K562 (cell line): ENCODE measurements around the gene ATP5MC3. TPM values are rescaled to one million over a fixed set of nuclear protein-coding genes. Genes with fewer than 3 reads are reported as not detected.
A peak's percentile ranks its signal among the peaks of the same experiment; 100 is the strongest.

ENCODE experiments used
- AFF4 ChIP-seq: sonication (generic); formaldehyde crosslinking; IDR thresholded peaks from 2 replicates; pipeline ENCODE4 v1.8.0; 2023; ENCODE audit warnings: mild to moderate bottlenecking, missing genetic modification reagents
- ARID3B ChIP-seq: fragments of 250-450 bp; sonication (Bioruptor Pico); IDR thresholded peaks from 2 replicates; pipeline ENCODE4 v1.4.0; 2020; ENCODE audit warnings: borderline replicate concordance
- ATF6 ChIP-seq: sonication (generic); formaldehyde crosslinking; IDR thresholded peaks from 2 replicates; pipeline ENCODE4 v1.4.0; 2020; ENCODE audit warnings: mild to moderate bottlenecking, missing genetic modification reagents
- CEBPG ChIP-seq, 3 experiments: fragments of 200-800 bp in 1 of 3; sonication (Bioruptor generic) in 1 of 3; sonication (generic) in 1 of 3; formaldehyde crosslinking in 1 of 3; IDR thresholded peaks in 2 of 3; conservative IDR thresholded peaks in 1 of 3; 2 replicates each; pipeline versions ENCODE4 v1.6.1 to v1.8.0; 2016 to 2022; ENCODE audit warnings: missing compliant biosample characterization in 2 of 3, missing genetic modification characterization in 2 of 3, mild to moderate bottlenecking in 1 of 3, missing genetic modification reagents in 1 of 3
- CREB3 ChIP-seq: fragments of 450-650 bp; conservative IDR thresholded peaks from 2 replicates; pipeline ENCODE4 v1.6.1; 2016; ENCODE audit warnings: missing genetic modification characterization, low read depth, mild to moderate bottlenecking, missing compliant biosample characterization, moderate library complexity
- CREM ChIP-seq: IDR thresholded peaks from 2 replicates; pipeline ENCODE4 v1.6.1; 2014; ENCODE audit warnings: antibody characterized with exemption, low read depth
- JUN ChIP-seq, 2 experiments: sonication (generic) in 1 of 2; formaldehyde crosslinking in 1 of 2; IDR thresholded peaks; 2 replicates each; pipeline versions ENCODE4 v1.6.1 to v1.8.0; 2012 to 2022; ENCODE audit warnings: borderline replicate concordance in 2 of 2, mild to moderate bottlenecking in 2 of 2, improper control_type of control experiment in 1 of 2, low read depth in 1 of 2, low read length in 1 of 2, missing genetic modification reagents in 1 of 2
- NUFIP1 ChIP-seq: fragments of 450-650 bp; IDR thresholded peaks from 2 replicates; pipeline ENCODE4 v1.6.1; 2018; ENCODE audit not compliant: partially characterized antibody
- SUPT5H ChIP-seq: fragments of 450-650 bp; IDR thresholded peaks from 2 replicates; pipeline ENCODE4 v1.6.1; 2016
- TEAD4 ChIP-seq, 2 experiments: sonication (generic) in 1 of 2; formaldehyde crosslinking in 1 of 2; IDR thresholded peaks; 2 replicates each; pipeline versions ENCODE4 v1.6.1 to v1.8.0; 2012 to 2022; ENCODE audit warnings: borderline replicate concordance in 1 of 2, inconsistent platforms in 1 of 2, low read length in 1 of 2, mild to moderate bottlenecking in 1 of 2, missing genetic modification reagents in 1 of 2
- USF2 ChIP-seq: sonication (generic); formaldehyde crosslinking; IDR thresholded peaks from 2 replicates; pipeline ENCODE4 v1.5.0; 2020; ENCODE audit warnings: missing genetic modification reagents
- ZNF512 ChIP-seq: IDR thresholded peaks from 2 replicates; pipeline ENCODE4 v1.6.1; 2016; ENCODE audit warnings: missing genetic modification characterization, missing compliant biosample characterization
- polyA plus RNA-seq, 8 experiments: library from polyadenylated mRNA; depleted of rRNA in 4 of 8; stranded (reverse) in 5 of 8; unstranded in 3 of 8; fragments of >200 nt; fragmentation: Nextera tagmentation in 2 of 8; fragmentation: Illumina TruSeq in 1 of 8; extraction: Ambion mirVana in 2 of 8; extraction: Trizol in 1 of 8; gene quantifications; 2 replicates each; pipeline versions ENCODE4 v1.2.1 to v1.2.3, GENCODE V29; 2011 to 2014; ENCODE audit warnings: inconsistent platforms in 1 of 8, missing spikeins in 1 of 8
- total RNA-seq, 7 experiments: library from RNA; depleted of rRNA in 6 of 7; stranded (reverse); fragments of >200 nt in 6 of 7; fragmentation: Illumina TruSeq in 2 of 7; extraction: Trizol in 2 of 7; gene quantifications; 2 replicates each; pipeline versions ENCODE4 v1.2.1 to v1.2.3, GENCODE V29; 2011 to 2021; ENCODE audit warnings: low replicate concordance in 1 of 7

ATP5MC3 gene
- total and polyA plus RNA-seq, 9 of the 15 experiments (the other 6 are each of a cell fraction or from before 2014, with no cell fraction given) = 423 to 2,565 (median 1,012) TPM

GRCh38 chr2:175167792-175168563, 13.5 kb downstream of the ATP5MC3 start, which contains the start of gene ATF2 (continued):
- TF ChIP-seq AFF4 (peak; percentile 76; the same call in 1 of the 2 replicates), CREB3 (no peak), JUN (IDR thresholded peaks at IDR 0.05; ENCODE audit: borderline replicate concordance, low read depth, low read length) (no peak; the same call in 1 of the 2 replicates), JUN (CRISPR knock-in tag; IDR thresholded peaks at IDR 0.05; ENCODE audit: borderline replicate concordance) (no peak), SUPT5H (peak; percentile 94), NUFIP1 (peak; percentile 64), TEAD4 (IDR thresholded peaks at IDR 0.05; ENCODE audit: low read length) (no peak), TEAD4 (CRISPR knock-in tag; IDR thresholded peaks at IDR 0.05; ENCODE audit: borderline replicate concordance) (no peak), ZNF512 (tag) (no peak), CEBPG (CRISPR knock-in tag; IDR thresholded peaks at IDR 0.05) (no peak), CEBPG (tag; conservative IDR thresholded peaks at IDR 0.05 in 1 of 2, IDR thresholded peaks at IDR 0.05 in 1 of 2) (0 out of 4 replicates have a peak, but pooled peaks of 1 of the 2 experiments have one; percentile 13), USF2 (CRISPR knock-in tag) (peak; percentile 83; the same call in 1 of the 2 replicates), CREM (peak; percentile 76), ATF6 (CRISPR knock-in tag) (peak; percentile 90), ARID3B (CRISPR knock-in tag) (no peak)
